ENCODE data around the gene POLR1A.
"Not testable (repeated sequence)": the region's sequence is repeated elsewhere in the genome, so short reads cannot be mapped to it uniquely, and the experiment has no call there.

The POLR1A gene

DNA sequence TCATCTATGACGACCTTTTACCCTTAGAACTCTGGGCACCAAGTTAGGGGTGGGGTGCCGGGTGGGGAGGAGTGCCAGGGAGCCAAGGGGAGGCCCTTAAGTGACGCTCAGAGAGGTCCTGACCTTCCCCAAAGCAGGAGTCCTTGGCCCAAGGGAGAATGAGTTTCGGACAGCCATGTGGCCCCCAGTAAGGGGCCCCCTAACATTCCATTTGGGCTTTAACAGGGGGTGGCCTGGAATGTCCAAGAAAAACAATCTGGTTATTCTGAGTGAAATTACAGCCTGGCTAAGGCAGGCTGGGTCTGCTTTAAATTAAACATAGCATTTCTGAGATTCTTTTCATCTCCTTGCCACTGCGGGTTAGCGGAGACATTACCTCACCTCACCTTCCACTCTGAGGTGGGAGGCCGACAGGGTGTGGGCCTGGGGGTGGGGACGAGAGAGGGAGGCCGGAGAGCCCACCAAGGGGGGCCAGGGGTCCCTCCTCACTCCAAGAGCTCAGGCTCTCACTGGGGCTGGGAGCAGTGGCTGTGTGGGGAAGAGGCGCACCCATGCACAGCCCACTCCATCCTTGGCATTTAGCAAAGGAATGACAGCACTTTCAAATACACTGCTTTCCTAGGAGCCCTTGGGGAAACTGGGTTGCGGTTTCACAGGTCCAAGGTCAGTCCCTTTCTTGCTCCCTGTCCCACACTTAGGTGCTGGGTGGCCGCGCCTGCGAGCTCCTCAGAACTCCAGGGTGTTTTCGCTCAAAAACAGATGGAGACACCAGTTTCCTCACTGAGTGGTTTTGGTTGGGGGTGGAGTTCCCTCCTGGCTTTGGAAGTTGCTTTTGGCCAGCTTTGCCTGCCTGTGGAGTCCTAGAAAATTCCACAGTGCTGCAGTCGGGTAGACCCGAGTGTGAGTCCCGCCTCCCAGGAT is 107.4 kb downstream of the POLR1A start:
- peak; percentile 75 for DNase-seq (ENCODE audit: low read depth)

DNA sequence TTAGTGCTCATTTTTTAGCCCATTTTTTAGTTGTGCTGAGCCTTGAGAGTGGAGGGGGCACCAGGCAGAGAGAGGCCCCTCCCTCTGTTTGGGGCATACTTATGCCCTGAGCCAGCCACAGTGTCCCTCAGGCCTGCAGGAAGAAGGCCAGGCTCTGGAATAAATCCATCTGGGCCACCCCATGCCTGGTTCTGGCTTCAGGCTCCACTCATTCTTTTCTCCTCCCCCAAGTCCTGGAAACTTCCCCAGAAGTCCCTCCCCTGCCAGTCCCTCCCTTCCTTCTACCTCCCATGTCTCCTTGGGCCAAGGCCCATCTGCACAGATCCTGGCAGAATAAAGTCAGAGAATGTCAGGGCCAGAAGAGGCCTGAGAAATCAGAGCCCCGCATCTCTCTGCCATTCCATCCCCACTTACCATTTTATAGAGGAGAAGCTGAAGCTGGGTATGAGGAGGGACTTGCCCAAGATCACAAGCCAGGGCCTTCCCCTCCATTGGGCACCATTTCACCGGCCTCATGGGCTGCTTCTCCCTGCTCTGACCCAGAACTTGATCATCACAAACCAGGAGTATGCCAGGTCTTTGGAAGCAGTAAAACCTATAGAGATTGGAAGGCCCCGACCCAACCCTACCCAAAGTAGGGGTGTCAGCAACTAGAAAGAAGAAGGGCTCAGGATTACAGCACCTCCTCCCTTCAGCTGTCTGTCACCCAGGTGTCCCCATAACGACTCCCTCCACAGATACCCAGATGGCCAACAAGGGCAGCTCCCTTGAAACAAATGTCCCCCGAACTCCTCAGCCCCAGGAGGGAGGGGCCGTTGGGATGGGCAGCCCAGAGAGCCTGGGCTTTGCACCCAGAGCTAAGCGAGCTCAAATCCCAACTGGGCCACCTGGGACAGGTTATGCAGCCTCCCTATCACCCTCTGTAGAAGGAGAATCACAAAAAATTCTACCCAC is 108.4 kb downstream of the POLR1A start:
- peak; percentile 16 for DNase-seq (ENCODE audit: low read depth)

DNA sequence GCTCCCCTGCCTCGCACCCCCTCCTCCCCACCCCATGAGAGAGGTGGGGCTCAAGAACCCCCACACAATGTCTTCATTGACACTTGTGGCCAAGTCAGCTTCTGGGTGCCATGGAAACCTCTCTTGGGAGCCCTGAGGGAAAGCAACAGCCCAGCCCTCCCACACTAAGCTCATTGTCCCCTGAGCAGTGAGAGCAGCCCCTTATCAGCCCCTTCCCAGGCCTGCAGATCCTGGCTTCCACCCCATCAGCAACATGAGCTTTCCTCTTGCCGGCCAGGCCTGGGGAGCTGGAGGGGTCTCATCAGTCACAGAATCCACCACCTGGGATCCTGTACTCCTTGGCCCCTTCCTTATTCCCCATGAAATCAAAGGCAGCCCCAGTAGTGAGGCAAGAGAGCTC is 109.1 kb downstream of the POLR1A start:
- no peak for DNase-seq (ENCODE audit: low read depth)

DNA sequence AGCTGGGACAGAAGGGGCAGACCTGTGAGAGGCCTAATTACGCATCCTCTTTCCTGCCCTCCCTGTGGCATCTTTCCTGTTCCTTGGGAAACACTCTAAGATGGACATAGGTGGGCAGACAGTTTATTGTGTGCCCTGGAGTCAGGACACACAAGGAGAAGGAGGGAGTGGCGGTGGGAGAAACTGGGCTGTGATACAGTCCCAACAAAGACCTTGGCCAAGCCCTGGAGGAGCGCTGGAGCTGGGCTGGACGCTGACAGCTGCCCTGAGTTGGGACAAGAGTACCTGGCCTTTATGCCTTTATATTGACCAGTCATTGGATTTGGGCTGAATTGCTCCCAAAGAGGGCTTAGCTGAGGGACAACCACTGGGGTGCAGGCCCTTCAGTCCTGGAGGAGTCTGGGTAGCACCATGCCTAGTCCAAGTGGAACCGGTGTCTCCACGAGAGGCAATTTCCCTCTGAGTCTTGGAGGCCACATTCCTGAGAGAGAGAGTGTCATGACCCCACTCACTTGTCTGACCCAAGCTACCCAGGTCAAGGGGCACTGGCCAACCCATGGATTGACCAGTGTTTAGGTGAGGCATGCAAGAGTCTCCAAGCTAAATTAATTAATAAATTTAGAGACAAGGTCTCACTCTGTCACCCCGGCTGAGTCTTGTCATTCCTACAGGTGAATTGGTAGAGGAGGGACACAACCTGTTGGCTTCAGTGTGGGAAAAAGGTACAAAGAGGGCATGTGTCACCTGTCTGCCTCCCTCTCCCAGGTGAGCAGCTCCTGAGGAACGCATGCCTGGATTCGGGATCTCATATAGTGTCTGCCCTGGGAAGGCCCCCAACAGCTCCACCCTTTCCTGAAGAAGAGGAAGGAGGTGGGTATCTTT is 109.8 kb downstream of the POLR1A start:
- DNase-seq (ENCODE audit: low read depth) = no peak

DNA sequence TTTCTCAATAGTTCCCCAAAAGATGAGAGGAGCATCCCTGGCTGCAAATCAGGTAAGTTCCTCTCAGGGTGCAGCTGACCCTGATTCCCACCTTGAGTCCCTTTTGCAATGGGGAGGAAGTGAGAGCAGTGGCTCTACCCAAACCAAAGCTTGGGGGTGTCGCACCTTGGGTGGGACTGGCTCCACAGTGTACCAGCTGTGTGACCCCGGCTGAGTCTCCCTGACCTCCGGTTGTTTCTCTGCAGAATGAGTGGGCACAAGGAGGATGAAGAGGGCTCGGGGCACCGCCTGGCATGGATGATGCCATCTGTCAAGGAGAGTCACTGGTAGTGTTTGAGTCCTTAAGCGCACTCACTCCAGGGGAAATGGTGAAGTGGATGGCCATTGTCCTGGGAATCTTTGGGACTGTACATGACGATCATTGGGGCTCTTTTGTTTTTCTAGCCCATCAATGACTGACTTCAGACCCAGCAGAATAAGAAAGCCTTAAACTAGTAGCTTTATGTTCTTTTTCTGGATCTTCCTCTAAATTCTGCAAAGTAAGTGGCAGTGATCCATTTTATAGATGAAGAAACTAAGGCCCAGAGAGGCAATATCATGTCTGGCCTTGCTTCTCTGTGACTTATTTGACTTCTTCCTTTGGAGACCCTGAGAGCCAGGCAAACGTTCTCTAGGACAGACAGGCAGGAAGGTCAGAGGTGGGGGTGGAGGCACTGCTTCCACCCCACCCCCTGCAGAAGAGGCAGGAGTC is 110.6 kb downstream of the POLR1A start:
- DNase-seq (ENCODE audit: low read depth) = no peak

DNA sequence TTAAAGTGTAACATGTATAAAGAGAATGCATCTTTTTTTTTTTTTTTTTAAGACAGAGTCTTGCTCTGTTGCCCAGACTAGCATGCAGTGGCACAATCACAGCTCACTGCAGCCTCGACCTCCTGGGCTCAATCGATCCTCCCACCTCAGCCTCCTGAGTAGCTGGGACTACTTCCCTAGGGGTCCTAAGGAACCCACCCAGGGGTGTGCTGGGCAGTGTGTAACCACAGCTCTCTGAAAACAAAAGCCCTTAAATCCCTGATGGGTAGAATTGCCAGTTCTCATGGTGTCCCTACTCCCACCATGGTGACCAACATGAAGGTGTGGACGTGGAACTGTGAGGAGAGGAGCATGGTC is 111.3 kb downstream of the POLR1A start:
- DNase-seq (ENCODE audit: low read depth) = no peak

DNA sequence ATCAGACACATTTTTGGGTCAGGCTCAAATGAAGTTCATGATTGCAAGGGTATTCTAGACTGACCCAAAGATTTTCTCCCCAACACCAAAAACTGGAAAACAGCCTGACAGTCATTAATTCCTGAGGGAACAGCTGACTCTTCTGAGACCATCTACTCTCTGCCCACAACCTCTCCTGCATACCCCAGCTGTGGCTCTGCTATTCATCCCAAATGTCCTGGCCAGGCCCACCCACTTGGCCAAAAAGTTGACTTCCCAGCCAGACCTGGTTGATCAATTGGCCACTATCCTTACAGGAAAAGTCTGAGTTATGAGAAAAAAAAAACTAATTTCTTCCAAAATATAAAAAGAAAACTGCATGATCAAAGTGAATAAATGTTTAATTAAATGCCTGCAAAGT is 113.1 kb downstream of the POLR1A start:
- DNase-seq (ENCODE audit: low read depth) = no peak

DNA sequence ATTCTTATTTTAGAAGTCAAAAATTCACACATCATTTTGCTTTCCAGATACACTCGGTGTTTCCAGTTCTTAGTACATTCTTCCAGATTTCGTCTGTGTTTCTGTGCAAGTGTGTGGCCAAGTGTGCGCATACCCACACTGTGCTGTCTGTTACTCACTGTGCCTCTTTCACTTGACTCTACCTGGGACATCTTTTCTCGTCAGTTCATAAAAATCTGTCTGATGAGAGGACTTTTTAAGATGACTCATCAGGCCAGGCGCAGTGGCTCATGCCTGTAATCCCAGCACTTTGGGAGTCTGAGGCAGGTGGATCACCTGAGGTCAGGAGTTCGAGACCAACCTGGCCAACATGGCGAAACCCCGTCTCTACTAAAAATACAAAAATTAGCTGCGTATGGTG is 113.6 kb downstream of the POLR1A start:
- DNase-seq (ENCODE audit: low read depth) = not testable (repeated sequence)

DNA sequence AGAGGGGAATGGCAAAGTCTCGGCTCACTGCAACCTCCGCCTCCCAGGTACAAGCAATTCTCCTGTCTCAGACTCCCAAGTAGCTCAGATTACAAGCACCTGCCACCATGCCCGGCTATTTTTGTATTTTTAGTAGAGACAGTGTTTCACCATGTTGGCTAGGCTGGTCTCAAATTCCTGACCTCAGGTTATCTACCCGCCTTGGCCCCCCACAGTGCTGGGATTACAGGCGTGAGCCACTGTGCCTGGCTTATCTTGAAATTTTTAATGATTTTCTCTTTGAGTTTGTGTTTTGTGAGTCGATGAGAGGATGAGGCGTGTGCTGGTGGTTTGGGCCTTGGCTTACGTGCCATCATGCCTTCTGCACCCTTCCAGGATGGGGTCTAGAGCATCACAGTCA is 115.6 kb downstream of the POLR1A start:
- no peak for DNase-seq (ENCODE audit: low read depth)

DNA sequence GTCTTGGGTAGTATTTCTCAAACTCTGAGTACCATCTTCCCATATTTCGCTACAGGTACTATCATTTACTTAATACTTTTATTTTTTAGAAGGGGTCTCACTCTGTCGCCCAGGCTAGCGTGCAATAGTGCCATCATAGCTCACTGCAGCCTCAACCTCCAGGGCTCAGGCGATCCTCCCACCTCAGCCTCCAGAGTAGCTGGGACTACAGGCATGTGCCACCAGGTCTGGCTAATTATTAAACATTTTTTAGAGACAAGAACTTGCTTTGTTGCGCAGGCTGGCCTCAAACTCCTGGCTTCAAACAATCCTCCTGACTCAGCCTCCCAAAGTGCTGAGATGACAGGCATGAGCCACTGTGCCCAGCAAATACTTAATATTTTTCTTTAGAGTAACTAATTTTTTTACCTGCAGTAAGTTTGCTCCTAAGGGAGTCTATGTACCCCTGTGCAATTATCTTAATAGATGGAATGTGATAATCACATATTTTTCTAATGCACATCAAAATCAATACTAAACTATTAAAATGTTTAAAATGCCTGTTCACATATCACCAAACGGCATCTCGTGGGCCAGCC is 116.3 kb downstream of the POLR1A start:
- no peak for DNase-seq (ENCODE audit: low read depth)

DNA sequence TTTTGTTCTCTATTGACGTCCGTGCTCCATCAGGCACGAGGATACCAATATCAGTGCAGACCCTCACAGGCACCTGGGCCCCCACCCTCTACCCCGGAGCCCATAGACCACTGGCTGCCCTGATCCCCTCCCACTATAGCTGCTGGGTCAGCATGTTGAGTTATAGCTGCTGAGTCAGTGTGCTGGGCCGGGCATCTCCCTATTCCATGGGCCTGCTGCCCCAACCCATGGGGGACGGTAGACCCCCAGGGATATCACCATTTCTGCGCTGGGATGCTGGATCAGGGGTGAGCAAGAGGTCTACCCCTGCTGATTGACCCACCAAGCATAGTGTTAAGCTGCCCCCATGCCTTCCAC is 116.8 kb downstream of the POLR1A start:
- DNase-seq (ENCODE audit: low read depth) = no peak

DNA sequence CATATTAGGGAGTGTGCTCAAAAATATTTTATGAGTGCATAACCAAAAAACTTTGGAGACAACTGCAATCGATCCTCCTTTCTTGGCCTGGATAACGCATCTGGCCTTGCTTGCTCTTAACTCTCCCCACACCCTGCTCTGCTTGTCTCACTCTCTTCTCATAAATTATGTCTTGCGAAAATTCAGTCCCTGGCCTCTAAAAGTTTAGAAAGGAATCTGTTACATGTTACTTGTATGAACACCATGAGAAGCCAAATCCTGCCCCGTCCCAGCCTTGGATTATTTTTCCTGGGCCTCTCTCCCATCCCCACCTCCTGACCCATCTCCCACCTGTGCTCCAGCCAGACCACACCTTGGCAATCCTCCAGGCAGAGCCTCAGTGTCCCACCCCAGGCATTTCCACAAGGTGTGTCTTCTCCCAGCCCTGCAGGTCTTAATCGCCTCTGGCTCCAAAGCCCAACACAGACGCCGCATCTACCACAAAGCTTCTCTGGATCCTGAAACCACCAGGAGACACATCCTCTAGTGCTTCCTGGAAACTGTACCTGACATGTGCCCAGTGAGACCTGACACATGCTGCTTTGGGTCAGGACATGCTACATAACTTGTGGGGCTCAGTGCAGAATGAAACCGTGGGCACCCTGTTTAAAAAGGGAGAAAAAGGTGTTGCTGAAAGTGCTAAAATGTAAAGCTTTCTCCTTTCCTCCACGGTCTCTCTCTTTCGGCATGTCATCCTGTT is 117.3 kb downstream of the POLR1A start:
- DNase-seq (ENCODE audit: low read depth) = no peak

DNA sequence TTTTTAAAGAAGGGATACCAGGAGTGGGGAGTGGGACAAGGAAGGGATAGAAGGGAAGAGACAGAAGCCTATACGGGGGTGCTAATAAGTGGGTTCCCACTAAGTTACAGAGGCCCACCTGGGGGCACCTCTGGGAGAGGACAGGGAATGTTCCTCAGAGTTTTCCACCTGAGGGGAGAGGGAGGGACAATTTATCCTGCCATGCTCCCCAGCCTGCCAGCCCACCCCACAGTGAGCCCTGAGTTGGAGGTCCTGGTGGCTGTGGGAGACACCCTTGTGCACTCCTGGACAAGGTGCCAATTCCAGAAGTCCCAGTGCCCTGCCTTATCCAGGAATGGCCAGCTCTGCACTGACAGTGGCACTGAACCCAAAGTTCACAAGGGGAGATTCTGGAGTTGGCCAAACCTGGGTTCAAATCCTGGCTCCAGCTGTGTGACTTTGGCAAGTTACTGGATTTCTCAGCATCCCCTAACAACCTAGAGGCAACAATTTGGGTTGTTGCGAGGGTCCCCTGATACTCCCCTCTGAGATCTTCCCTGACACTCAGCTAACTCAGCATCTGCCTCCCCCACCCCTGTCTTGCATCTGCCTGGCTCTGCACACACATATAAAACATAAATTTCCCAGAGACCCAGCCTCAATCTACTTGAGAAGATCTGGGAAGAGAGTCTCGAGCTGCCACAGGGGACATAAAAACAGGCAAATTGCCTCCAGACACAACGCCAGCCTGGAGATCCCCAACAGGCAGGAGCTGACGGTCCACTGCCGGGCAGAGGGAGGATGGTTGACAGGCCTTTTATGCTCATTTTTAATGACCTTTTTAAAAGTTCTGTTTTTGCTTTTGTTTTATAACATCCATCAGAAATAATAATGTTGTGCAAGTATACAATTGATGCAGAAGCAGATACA is 118.2 kb downstream of the POLR1A start:
- no peak for DNase-seq (ENCODE audit: low read depth)

DNA sequence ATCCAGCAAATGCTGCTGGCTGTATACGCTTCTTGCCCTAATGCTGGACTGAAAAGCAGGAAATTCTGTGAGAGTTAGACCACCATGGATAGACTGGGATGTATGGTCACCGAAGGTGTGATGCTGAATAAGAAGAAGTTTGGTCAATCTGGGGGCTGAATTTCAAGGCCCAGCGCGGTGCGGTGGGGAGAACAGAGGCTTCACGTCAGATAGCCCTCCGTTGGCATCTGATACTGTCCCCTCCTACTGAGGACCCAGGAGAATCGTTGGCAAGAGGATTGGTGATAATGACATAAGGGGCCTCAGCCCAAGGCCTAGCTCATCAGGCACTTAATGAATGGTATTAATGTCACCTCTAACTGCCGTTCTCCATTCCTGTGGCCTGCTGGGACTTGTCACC is 119.6 kb downstream of the POLR1A start:
- no peak for DNase-seq (ENCODE audit: low read depth)

DNA sequence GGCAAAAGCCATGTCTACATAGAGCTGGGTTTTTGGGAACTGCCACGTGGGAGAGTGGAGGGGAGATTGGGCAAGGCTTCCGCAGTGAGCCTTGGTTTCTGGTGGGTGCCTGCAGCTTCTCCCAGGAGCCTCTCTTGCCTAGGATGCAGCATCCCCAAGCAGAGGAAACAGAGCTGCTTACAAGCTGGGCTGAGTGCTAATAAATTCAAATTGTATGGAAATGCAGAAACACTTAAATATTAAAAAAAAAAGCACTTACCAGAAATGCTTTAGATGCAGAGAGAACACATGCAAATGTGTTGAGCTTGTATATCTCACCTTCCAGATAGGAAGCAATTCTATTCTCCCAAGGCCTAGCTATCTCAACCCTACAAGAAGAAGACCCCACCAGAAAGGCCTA is 120.9 kb downstream of the POLR1A start:
- DNase-seq (ENCODE audit: low read depth) = no peak

DNA sequence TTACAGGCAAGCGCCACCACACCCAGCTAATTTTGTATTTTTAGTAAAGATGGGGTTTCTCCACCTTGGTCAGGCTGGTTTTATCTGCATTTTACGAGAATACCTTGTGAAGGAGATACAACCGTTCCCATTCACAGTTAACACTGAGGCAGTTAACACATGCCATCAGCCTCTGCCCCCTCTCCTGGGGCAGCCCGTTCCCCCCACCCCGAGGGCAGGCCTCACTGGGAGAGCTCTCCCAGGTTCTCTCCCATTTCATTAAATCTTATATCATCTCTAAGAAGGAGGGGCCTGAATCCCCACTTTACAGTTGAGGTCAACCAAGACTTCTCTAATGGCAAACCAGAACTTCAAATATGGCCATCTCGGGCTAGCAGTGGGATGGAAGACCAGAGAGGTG is 121.9 kb downstream of the POLR1A start:
- DNase-seq (ENCODE audit: low read depth) = no peak

DNA sequence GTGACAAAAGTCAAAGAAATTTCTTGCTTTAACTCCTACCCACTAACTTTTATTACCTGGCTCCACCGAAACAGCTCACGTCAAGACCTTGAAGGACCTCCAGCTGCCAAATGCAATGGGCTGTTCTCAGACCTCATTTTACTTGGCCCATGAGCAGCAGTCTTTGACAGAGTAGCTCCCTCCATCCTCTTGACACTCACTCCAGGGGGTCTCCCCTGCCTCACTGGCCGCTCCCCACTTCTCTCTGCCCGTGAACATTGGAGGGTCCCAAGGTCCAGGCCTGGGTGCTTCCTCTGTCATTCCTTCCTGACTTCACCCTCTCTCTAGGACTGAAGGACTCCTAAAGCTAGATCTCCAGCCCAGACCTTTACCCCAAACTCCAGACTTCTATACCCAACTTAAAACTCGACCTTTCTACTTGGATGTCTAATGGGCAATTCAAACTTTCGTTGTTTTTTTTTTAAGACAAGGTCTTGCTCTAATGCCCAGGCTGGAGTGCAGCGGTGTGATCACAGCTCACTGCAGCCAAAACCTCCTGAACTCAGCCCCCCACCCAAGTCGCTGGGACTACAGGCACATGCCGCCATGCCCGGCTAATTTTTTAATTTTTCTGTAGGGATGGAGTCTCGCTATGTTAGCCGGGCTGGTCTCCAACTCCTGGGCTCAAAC is 124.0 kb downstream of the POLR1A start:
- no peak for DNase-seq (ENCODE audit: low read depth)

DNA sequence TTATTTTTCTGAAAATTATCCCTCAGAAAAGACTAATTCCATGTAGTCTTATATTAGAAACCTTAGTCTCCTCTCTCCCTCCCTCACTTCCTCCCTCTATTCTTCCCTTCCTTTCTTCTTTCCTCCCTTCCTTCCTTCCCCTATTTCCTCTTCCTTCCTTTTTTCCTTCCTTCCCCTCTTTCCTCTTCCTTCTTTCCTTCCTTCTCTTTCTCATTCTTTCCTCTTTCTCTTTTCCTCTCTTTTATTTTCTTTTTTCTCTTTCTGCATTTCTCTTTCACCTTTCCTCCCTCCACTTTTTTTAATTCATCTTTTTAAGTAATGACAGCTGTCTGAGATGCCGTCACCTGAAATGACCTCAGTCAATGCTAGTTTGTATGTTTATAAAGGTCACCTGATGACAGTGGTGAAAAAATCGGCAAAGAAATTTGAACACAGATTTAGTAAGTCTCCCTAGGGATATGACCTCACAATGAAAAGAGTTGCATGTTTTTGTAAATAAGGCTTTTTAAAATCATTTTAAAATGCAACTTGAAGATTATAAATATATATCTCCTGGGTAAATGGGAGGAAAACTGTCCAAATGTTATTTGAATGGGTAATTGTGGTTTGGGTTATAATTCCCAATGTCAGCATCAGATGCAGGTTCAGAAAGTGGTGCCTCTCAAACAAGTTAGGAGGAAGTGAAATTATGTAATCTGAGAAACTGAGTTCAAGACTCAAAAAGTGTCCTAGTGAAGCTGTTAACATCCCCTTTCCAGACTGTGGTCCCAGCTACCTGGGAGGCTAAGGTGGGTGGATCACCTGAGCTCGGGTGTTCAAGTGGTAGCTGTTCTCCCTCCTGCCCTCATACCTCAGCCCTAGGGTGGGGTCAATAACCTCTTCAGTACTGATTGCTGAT is 126.6 kb downstream of the POLR1A start:
- no peak for DNase-seq (ENCODE audit: low read depth)
